ENCODE results near the gene SPATA24. TPM values are rescaled to one million over a fixed set of nuclear protein-coding genes. Genes with fewer than 3 reads are reported as not detected.

Gene SPATA24
- total and polyA plus RNA-seq, 2 experiments from 2014 or later: 12.8 to 45.3 TPM

DNA sequence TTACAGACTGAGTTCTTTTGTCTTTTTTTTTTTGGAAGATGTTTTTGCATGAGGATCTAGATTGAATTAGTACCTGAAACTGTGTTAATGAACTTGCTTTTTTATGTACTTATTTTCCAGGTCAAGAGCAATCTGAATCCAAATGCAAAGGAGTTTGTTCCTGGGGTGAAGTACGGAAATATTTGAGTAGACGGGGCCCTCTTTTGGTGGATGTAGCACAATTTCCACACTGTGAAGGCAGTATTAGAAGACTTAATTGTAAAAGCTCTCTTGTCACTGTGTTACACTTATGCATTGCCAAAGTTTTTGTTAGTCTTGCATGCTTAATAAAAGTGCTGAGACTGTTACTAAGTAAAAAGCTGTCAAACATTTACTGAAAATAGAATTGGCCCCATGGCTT lies 35.3 kb downstream of the SPATA24 start:
- no peaks in the 10 kb centered on the region for H3K27me3 ChIP-seq
- no peaks in the 10 kb centered on the region for H3K9me3 ChIP-seq (ENCODE audit: low read depth)
- H3K4me3 ChIP-seq: no peak overlapping the region
- no peaks in the 10 kb centered on the region for H3K4me1 ChIP-seq (ENCODE audit: low read depth)
- TF ChIP-seq, protein P1, sequence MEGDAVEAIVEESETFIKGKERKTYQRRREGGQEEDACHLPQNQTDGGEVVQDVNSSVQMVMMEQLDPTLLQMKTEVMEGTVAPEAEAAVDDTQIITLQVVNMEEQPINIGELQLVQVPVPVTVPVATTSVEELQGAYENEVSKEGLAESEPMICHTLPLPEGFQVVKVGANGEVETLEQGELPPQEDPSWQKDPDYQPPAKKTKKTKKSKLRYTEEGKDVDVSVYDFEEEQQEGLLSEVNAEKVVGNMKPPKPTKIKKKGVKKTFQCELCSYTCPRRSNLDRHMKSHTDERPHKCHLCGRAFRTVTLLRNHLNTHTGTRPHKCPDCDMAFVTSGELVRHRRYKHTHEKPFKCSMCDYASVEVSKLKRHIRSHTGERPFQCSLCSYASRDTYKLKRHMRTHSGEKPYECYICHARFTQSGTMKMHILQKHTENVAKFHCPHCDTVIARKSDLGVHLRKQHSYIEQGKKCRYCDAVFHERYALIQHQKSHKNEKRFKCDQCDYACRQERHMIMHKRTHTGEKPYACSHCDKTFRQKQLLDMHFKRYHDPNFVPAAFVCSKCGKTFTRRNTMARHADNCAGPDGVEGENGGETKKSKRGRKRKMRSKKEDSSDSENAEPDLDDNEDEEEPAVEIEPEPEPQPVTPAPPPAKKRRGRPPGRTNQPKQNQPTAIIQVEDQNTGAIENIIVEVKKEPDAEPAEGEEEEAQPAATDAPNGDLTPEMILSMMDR (IDR thresholded peaks at IDR 0.05; ENCODE audit: low read depth, low read length): no peak
- no peak for DNase-seq (ENCODE audit: low read depth in 1 of 2, low spot score in 1 of 2)
- no peak overlapping the region for H3K27ac ChIP-seq
- H3K36me3 ChIP-seq: peaks cover 64% of the 10 kb centered on the region

DNA sequence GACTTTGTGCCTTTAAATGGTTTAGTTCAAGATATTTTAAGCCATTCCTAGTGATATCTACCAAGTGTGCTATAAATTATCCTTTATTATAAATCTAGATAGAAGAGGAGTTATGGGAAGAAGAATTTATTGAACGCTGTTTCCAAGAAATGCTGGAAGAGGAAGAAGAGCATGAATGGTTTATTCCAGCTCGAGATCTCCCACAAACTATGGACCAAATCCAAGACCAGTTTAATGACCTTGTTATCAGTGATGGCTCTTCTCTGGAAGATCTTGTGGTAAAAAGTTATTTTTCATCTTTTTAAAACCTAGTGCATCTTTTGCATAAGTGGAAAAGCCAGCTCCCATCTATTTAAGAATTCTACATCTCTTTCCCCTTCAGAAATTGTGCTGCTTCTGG lies 39.4 kb downstream of the SPATA24 start:
- Histone ChIP-seq H3K4me3 (no peak overlapping the region), H3K27me3 (no peaks in the 10 kb centered on the region), H3K9me3 (ENCODE audit: low read depth) (no peaks in the 10 kb centered on the region), H3K36me3 (peaks cover 45% of the 10 kb centered on the region), H3K4me1 (ENCODE audit: low read depth) (no peaks in the 10 kb centered on the region), H3K27ac (no peak overlapping the region)
- DNase-seq (ENCODE audit: low read depth in 1 of 2, low spot score in 1 of 2): no peak
- TF ChIP-seq, protein P1 (IDR thresholded peaks at IDR 0.05; ENCODE audit: low read depth, low read length): no peak

GRCh38 chr5:139363937-139364336 lies 40.0 kb downstream of the SPATA24 start:
- H3K27me3 ChIP-seq: no peaks in the 10 kb centered on the region
- H3K4me3 ChIP-seq: no peak overlapping the region
- no peaks in the 10 kb centered on the region for H3K4me1 ChIP-seq (ENCODE audit: low read depth)
- H3K9me3 ChIP-seq (ENCODE audit: low read depth): no peaks in the 10 kb centered on the region
- no peak overlapping the region for H3K27ac ChIP-seq
- TF ChIP-seq, protein P1 (IDR thresholded peaks at IDR 0.05; ENCODE audit: low read depth, low read length): no peak
- H3K36me3 ChIP-seq: peaks cover 40% of the 10 kb centered on the region
- no peak for DNase-seq (ENCODE audit: low read depth in 1 of 2, low spot score in 1 of 2)

GRCh38 chr5:139361835-139362429 lies 42.0 kb downstream of the SPATA24 start:
- Histone ChIP-seq H3K9me3 (ENCODE audit: low read depth) (no peaks in the 10 kb centered on the region), H3K27ac (peak overlapping the region; percentile 1), H3K36me3 (peaks cover 31% of the 10 kb centered on the region)

DNA sequence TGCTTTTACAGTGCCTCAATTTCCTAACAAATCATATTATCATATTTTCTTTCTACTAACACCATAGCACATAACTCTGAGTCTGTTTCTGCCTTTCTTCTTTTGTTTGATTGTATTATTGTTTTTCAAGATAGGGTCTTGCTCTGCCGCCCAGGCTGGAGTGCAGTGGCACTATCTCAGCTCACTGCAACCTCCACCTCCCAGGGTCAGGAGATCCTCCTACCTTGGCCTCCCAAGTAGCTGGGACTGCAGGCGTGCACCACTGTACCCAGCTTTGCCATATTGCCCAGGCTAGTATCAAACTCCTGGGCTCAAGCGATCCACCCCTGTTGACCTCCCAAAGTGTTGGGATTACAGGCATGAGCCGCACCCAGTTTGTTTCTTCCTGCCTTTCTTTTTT lies 43.5 kb downstream of the SPATA24 start:
- Histone ChIP-seq H3K4me1 (ENCODE audit: low read depth) (no peaks in the 10 kb centered on the region), H3K36me3 (peaks cover 17% of the 10 kb centered on the region), H3K4me3 (no peak overlapping the region), H3K9me3 (ENCODE audit: low read depth) (no peaks in the 10 kb centered on the region), H3K27me3 (no peaks in the 10 kb centered on the region), H3K27ac (no peak overlapping the region)
- TF ChIP-seq, protein P1 (IDR thresholded peaks at IDR 0.05; ENCODE audit: low read depth, low read length): no peak
- no peak for DNase-seq (ENCODE audit: low read depth in 1 of 2, low spot score in 1 of 2)

More at GRCh38 chr5:139361835-139362429, 42.0 kb downstream of the SPATA24 start:
- H3K27me3 ChIP-seq: no peaks in the 10 kb centered on the region
- no peak overlapping the region for H3K4me3 ChIP-seq
- no peaks in the 10 kb centered on the region for H3K4me1 ChIP-seq (ENCODE audit: low read depth)
- no peak for DNase-seq (ENCODE audit: low read depth in 1 of 2, low spot score in 1 of 2)
- TF ChIP-seq, protein P1 (IDR thresholded peaks at IDR 0.05; ENCODE audit: low read depth, low read length): no peak

Measured in cardiac muscle cell (in vitro differentiated cells and primary cell).